H1 (cell line): ENCODE results near the gene SOX13. TPM values are rescaled to one million over a fixed set of nuclear protein-coding genes. Genes with fewer than 3 reads are reported as not detected.

Experiments used
- EGR1 ChIP-seq: IDR thresholded peaks from 2 replicates; pipeline ENCODE4 v1.6.1; 2011; ENCODE audit warnings: low read depth, low read length, borderline replicate concordance
- SIN3A ChIP-seq, 2 experiments: IDR thresholded peaks in 1 of 2; conservative IDR thresholded peaks in 1 of 2; 2 replicates each; pipeline ENCODE4 v1.6.1; 2011 to 2012; ENCODE audit warnings: low read length in 2 of 2, improper control_type of control experiment in 1 of 2, low read depth in 1 of 2, mild to moderate bottlenecking in 1 of 2
- SP4 ChIP-seq: IDR thresholded peaks from 2 replicates; pipeline ENCODE4 v1.6.1; 2012; ENCODE audit warnings: low read length, inconsistent platforms
- SRF ChIP-seq: IDR thresholded peaks from 2 replicates; pipeline ENCODE4 v1.6.1; 2011; ENCODE audit warnings: mild to moderate bottlenecking, low read depth, low read length, moderate library complexity
- TBP ChIP-seq: IDR thresholded peaks from 2 replicates; pipeline ENCODE4 v1.6.1; 2011; ENCODE audit warnings: low read depth, low read length, improper control_type of control experiment
- polyA plus RNA-seq, 7 experiments: library from polyadenylated mRNA; depleted of rRNA in 3 of 7; stranded (reverse) in 5 of 7; unstranded in 2 of 7; fragments of >200 nt in 5 of 7; fragments of 200-250 nt in 2 of 7; gene quantifications; 1 replicate in 5 of 7; 2 replicates in 1 of 7; 4 replicates in 1 of 7; pipeline versions ENCODE4 v1.2.1 to v1.2.3, GENCODE V29; 2011 to 2013; ENCODE audit warnings: missing spikeins in 2 of 7, mixed read lengths in 2 of 7
- total RNA-seq: library from RNA; stranded (reverse); fragmentation: NEBNext Ultra II Directional; extraction: Animal tissue kit (Norgen Biotek cat#: 25700); gene quantifications from 2 replicates; pipeline ENCODE4 v1.2.1, GENCODE V29; 2021

Gene SOX13
- total and polyA plus RNA-seq, 2 of the 8 experiments (the other 6 are each of a cell fraction or from before 2014, with no cell fraction given), result 113 to 173 TPM

GRCh38 chr1:204128964-204129896 is 56.3 kb downstream of the SOX13 start (continued):
- TF ChIP-seq SIN3A (conservative IDR thresholded peaks at IDR 0.05 in 1 of 2, IDR thresholded peaks at IDR 0.05 in 1 of 2; ENCODE audit: low read depth in 1 of 2, low read length in 2 of 2) (0 out of 4 replicates have a peak, but pooled peaks of 1 of the 2 experiments have one; percentile 24), TBP (no peak), EGR1 (0 out of 2 replicates have a peak, but pooled peaks have one; percentile 28), SRF (no peak), SP4 (no peak)
